Islet precursor cell (in vitro differentiated cells): ENCODE data around the gene GAB1.
A peak's percentile ranks its signal among the peaks of the same experiment; 100 is the strongest.

ENCODE experiments used
- DNase-seq: peaks from one replicate; pipeline ENCODE4 v3.0.0-alpha.2; 2018

The GAB1 gene

DNA sequence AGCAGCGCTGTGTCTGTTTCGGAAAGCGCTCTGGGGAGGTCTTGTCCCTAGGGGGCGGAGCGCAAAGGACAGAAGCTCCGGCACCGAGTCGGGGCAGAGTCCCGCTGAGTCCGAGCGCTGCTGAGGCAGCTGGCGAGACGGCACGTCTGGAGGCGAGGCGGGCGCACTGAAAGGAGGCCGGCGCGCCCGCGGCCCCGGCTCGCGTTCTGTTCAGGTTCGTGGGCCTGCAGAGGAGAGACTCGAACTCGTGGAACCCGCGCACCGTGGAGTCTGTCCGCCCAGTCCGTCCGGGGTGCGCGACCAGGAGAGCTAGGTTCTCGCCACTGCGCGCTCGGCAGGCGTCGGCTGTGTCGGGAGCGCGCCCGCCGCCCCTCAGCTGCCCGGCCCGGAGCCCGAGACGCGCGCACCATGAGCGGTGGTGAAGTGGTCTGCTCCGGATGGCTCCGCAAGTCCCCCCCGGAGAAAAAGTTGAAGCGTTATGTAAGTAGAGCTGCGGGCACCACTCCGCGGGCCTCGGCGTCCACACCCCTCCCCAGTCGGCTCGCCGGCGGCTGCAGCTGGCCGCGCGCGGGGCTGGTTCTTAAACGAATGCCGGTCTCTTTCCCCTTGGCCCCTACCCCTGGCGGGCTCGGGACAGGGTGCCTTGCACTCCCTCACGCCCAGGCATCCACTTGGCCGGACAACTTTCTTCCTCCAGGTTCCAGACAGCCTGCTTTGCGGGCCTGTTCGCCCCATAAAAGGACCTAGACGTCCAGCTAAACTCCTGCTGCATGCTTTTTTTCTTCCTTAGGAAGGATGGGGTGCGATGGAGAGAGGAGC, at the start of gene GAB1:
Gene GAB1 (plus strand): TSS at position 96 of the 819 bp plus-strand sequence. CDS start 313 bp downstream, at position 409.
- peak; percentile 94 for DNase-seq

DNA sequence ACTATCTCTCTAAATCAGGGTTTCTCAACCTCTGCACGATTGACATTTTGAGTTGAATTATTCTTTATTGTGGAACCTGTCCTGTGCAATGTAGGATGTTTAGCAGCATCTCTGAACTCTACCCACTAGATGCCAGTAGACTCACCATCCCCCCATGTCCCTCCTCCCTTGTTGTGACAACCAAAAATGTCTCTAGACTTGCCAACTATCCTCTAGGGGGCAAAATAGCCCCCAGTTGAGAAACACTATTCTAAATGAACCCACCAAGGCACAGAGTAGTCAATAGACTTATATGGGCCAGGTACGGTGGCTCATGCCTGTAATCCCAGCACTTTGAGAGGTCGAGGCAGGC, 49.1 kb upstream of the GAB1 start:
- no peak for DNase-seq

DNA sequence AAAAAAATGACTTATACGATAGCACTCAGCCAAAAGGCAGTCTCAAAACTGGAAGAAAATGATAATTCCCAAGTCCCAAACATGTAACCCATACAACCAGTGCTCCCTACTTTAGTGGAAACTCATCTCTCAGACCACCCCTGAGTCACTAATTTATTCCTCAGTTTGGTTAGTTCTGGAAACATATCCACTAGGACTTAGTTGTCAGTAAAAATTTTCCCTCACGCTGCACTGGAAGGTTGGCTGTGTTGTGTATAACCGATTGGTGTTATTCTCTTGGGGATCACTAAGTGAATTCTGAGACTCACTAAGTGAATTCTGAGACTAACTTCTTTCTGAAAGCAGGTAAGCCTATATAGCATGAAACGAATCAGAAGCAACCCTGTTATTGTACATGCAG, 48.5 kb upstream of the GAB1 start:
- no peak for DNase-seq

DNA sequence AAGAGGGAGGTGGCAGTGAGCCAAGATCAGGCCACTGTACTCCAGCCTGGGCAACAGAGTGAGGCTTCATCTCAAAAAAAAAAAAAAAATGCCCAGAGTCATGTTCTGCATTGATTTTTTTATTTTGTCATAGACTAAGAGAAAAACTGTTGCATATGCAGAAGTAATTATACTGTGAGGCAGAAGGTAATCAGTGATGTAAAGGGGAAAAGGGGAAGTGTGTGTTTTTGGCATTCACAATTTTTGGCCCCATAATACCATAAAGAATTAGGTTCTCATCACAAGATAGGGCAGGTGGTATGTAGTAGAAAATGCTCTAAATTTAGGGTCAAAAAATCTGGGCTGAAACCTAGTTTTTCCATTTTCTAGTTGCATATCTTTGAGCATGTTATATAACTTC, 47.3 kb upstream of the GAB1 start:
- DNase-seq = no peak

DNA sequence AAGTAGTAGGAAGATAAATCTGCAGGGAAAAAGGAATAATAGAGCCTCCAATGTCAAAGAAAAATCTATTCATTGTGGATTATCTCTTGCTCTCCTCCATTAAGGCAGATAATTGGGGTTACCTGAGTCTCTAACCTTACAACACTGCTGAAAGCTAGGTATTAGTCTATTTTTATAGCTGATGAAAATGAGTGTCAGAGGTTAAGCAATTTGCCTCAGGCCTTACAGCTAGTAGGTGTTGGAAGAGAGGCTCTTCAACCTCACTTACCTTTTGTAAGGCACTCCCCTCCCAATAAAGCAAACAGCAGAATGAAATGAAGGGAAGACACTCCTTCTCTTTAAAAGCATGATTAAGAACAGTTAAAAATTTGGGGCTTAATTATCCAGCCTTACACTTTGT, 45.4 kb upstream of the GAB1 start:
- DNase-seq = no peak

DNA sequence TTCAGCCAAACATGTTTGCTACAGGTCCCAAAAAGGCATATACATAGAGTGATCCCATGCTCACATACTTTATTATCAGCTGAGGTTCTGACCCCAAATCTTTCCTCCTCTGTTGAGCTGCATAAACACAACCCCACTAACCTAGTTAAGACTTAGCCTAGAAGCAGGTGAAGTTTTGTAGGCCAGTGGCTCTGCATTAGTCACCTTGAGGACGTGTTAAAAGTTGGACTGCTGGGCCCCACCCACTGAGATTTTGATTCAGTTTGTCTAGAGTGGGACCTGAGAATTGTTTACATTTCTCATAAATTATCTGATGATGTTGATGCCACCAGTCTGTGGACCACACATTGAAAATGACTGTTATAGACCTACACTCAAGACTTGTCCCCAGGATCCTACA, 43.8 kb upstream of the GAB1 start:
- DNase-seq = no peak

DNA sequence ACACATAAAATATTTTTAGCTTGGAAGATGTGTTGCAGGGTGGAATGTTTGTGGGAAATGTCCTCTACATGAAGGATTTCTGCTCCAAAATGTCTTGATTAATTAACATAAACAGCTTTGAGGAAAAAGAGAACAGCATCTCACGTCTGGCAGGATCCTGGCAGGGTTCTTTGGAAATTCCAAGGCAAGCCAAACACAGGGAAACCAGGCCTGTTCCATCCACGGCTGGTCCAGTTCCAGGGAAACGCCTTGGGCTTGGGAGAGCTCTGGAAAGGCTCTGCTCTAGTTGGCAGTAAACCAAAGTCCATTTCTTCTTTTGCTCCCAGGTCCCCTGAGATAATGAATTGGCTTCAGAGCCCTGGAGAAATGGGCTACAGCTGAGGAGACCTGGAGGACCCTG, 42.4 kb upstream of the GAB1 start:
- no peak for DNase-seq

DNA sequence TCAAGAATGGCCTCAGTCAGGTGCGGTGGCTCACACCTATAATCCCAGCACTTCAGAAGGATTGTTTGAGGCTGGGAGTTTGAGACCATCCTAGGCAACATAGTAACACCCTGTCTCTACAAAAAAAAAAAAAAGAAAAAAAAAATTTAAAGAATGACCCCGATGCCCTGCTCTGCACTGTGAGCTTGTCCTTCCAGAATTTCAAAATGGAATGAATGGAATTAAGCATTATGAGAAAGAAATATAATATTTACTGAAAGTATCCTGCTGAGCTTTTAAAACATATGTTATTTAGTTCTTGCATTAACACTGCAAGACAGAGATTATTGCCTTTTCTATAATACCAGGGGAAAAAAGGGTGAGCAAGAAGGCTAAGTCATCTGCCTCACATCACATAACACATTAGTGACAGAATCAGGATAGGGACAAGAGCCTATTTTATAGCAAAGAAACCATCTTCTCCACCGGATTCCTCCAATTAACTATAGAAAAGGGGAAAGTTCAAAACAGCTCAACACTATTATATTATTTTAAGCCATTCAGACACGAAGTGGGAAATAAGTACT, 41.9 kb upstream of the GAB1 start:
- DNase-seq = no peak

DNA sequence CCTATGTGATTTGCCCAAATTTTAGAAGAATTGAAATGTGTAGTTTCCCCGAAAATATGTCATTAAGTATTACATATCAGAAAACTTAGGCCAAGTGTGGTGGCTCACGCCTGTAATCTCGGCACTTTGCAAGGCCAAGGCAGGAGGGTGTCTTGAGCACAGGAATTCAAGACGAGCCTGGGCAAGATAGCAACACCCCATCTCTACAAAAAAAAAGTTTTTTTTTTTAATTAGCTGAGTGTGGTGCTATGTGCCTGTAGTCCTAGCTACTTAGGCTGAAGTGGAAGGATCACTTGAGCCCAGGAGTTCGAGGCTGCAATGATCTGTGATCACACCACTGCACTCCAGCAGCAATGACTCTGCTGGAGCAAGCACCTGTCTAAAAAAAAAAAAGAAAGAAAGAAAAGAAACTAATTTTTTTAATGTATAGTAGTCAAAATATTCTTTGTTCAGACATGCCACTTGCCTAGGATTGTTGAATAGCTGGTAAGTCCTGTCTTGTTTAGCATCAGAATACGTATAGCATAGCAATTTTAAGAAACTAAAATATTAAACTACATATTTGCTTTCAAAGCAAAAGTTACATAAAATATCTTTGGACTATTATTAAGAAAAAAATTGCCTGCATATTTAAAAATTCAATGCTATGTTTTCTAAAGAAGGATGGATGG, 40.1 kb upstream of the GAB1 start:
- no peak for DNase-seq

DNA sequence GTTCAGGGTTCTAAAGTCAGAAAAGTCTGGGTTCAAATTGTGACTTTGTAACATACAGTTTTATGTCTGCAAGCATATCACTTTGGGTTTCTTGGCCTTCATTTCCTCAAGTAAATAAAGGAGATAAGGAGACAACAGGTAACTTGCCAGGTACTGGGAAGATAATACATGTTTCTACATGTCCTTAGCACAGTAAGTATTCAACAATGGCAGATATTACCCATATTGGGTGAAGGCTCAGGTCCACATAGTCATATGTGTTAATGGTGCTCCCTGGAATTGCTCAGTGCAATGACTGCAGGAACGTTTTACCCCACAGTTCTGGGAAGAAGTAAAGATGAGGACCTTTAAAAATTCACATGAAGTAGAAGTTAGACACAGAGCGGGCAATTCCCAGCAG, 35.8 kb upstream of the GAB1 start:
- no peak for DNase-seq

DNA sequence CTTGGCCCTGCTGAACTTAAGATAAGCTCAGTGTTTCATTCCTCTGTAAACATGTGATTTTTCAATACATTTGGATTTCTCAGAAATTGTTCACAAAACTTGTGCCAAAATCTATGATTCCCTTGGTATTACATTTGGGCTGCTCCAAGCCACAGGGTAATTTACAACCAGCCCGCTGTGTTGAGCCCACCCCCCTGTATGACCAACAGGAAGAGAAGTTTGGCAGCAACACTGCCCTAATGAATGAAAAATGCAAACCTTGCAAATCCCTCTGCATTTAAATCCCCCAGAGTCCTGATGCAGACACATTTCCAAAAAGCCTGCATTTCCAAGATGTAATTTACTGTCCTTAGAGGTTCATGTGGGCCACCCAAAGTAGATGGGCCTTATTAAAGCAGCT, 34.1 kb upstream of the GAB1 start:
- DNase-seq = no peak

DNA sequence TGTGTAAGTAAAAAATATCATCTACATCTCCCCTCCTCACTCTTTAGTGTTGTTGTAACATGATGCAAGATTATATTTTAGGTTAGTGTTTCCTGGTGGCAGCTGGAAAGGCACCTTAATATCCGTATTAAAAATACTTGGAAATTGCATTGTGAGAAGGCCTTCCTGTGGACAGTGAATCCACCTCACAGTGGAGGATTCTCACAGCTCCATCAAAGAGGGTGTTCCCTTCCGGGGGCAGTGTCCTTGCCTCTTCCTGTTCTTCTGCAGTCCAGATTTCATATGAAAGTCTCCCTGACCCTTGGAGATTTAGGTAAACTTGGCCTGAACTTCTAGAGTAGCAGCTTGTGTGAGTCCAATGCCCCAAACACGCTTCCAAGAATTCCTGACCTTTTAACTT, 29.9 kb upstream of the GAB1 start:
- no peak for DNase-seq

DNA sequence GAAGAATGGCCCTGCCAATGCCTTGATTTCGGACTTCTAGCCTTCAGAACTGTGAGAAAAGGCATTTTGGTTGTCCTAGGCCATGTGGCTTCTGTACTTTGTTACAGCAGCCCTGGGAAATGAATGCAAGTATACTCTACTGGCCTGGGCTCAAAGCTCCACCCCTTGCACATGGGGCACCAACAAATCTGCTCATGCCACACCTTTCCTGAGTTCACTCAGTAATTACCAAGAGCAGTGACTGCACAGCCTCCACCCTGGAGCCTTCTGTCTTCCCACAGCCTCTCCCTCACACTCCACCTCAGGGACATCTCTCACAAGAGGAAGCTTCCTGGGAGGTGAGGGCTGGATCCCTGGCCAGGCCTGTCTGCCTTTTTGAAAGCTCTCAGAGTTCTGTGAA, 29.1 kb upstream of the GAB1 start:
- DNase-seq = no peak

DNA sequence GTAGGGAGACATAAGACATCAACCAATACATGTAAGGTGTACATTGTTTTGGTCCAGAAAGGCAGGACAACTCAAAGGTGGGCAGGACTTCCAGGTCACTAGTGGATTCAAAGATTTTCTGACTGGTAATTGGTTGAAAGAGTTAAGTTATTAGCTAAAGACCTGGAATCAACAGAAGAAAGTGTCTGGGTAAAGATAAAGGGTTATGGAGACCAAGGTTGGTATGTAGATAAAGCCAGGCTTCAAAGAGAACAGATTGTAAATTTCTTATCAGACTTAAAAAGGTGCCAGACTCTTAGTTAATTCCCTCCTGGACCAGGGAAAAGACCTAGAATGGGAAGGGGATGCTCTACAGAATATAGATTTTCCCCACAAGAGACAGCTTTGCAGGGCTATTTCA, 28.3 kb upstream of the GAB1 start:
- DNase-seq = no peak

DNA sequence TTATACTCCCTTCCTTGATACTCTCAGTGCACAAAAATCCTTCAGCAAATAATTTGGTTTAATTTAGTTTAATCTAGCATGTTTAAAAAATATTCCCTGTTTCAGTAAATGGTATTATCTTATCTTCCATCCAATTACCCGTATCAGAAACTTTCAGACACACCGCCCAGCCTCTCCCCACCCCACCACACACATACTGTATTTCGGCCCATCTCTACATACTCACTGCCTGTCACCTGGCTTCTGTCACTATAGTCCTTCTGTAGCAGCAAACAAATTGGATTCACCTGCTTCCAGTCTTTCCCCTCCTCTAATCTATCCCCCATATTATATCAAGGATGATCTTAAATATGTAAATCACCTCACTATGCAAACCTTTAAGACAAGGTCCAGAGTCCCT, 24.8 kb upstream of the GAB1 start:
- no peak for DNase-seq

DNA sequence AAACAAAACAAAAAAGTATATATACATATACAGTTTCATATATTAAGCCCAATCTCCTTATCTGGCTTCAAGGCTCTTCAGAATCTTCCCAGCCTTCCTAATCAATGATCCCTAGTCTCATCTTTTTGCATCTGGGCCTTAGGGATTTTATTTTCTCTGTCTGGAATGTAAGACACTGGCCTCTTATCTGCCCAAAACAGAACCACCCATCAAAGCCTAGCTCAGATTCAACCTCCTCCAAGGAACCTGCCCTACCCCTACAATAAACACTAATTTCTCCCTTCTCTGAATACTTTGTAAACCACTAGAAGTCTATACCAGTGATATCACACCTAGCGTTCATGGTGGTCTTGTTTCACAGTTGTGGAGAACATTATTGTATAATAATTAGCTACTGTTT, 23.2 kb upstream of the GAB1 start:
- no peak for DNase-seq

DNA sequence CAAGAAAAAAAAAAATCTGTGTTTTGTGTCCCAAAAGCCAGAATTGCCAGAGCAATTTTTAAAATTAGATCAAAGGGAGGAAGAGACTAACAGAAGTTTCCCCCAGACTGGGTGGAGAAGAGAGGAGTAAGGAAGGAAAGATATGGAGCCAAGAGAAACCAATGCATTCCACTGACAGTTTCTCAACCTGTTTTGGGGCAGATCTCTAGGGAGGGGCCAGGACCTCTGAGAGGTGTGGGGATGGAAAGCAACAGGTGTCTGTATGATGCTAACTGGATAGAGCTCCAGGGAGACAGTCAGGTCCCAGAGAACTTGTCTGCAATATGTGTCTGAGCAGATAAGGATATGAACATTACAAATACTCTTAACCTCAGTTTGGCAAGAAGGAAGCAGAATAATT, 22.7 kb upstream of the GAB1 start:
- no peak for DNase-seq

DNA sequence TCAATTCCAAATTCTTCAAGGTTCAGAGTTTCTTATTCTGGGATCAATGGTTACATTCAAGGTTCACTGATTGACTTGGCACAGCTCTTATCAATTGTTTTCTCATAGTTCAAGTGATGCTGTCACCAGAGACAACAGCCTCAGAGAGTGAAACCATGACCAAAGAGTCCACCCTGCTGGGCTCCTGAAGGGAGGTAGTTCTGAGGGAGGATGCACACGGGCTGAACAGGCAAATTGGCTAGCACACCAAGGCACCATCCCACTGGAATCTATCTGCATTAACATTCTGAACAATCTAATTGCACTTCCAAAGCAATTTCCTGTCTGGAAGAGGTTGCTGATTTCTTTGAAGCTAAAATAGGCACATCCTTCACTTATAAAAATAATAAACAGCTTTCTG, 16.6 kb upstream of the GAB1 start:
- DNase-seq = no peak

DNA sequence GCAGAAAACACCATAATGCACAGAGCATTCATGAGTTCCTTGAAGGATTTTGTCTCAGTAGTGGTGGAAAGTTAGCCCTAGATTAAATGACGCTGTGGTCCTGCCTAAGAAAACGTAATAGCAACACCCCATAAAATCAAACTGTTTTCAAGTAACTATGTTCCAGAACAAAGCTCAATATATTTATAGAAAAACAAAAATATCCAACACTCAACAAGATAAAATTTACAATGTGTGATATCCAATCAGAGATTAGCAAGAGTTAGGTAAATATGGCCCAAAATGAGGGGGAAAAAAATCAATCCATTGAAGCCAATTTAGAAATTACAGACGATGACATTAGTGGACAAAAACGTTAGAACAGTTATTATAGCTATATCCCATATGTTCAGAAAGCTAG, 9.9 kb upstream of the GAB1 start:
- no peak for DNase-seq

DNA sequence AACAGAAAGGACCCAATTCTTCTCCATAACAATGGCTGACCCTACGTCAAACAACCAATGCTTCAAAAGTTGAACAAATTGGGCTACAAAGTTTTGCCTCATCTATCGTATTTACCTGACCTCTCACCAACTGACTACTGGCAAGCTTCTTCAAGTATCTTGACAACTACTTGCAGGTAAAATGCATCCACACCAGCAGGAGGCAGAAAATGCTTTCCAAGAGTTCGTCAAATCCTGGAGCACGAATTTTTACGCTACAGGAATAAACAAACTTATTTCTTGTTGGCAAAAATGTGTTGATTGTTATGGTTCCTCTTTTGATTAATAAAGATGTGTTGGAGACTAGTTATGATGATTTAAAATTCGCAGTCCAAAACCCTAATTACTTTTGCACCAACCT, 6.7 kb upstream of the GAB1 start:
- no peak for DNase-seq

DNA sequence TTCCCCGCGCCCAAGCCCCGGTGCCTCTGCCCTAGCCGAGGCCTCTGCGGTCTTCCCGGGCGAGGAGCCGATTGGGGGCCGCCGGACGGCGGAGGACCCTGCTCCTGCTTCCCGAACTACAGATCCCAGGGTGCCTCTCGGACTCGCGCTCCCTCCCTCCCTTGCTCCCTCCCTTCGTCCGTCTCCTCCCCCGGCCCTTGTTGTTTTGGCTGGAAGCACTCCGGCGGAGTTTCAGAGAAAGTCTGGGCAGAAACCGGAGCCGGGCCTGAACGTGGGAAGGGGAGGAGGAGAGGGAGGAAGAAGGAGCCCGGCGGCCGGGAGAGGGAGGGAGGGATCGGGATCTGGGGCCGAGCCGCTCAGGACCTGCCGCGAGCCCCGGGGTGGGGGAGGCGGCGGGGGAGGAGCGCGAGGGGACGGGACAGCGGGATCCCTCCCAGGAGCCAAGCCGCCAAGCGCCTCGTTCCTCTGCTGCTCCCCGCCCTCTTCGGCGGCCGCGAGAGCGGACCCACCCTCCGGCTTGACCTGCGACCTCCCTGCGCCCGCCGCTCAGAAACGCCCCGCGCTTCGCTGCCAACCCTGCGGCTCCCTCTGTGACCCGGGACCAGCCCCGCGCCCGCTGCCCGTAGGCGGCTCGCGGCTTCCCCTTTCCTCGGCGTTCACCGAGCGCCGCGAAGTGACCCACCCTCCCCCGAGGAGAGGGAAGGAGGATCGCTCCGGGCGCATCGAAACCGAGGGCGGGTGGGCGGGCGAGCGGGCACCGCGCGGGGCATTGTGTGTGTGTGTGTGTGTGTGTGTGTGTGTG, 496 bp upstream of the GAB1 start:
- peak; percentile 98 for DNase-seq

DNA sequence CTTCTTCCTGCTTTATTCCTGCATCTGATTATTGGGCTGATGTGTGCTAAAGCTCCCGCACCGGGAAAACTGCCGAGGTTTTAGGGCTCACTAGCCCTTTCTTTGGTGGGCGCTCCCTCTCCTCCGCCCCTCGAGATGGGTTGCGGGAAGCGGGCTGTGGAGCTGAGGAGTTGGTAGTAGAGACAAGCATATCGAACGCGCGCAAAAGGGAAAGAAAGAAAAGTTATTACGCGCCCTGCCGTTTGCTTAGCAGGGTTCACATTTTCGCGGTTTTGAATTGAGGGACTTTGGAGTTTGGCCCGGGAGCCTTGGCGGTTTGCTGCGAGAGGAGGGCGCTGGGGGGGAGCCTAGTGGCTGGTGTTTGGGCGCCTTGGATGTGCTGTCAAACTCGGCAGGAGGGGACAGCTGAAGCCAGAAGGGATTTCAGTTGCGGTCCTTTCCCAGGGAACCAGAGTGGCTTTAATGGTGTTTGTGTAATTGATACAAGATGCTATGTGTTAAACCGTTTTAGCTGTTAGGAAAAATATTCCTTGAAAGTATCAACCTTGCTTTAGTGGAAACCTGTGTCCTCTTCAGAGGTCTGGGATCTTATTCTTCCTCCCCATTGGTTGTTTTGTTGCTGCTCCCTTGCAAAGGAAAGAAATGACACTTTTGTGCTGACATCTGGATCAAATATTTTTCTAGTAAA, 1.1 kb downstream of the GAB1 start:
- peak; percentile 61 for DNase-seq

DNA sequence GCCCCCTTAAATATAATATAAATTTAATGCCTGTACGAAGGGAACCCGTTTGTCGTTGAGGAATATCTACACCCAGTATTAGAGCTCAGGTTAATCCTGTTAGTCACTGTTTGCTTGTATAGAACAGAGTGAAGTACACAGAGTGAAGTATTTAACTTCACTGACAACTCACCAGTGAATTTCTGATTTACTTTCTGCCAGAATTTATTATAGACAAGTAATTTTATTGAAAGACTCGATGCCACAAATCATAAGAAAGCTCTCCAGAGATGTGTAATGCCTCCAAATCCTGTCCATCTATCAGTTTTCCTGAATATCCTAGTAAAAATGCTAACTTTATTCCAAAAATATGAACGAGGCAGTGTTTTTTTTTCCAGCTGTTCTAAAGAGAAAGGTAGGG, 1.6 kb downstream of the GAB1 start:
- DNase-seq = no peak
